ENCODE results near the gene TENM3. TPM values are rescaled to one million over a fixed set of nuclear protein-coding genes. Genes with fewer than 3 reads are reported as not detected.
"Not testable (repeated sequence)": the region's sequence is repeated elsewhere in the genome, so short reads cannot be mapped to it uniquely, and the experiment has no call there.

Gene TENM3
- polyA plus RNA-seq, 4 donors = 15.3 to 18.0 (median 17.9) TPM

DNA sequence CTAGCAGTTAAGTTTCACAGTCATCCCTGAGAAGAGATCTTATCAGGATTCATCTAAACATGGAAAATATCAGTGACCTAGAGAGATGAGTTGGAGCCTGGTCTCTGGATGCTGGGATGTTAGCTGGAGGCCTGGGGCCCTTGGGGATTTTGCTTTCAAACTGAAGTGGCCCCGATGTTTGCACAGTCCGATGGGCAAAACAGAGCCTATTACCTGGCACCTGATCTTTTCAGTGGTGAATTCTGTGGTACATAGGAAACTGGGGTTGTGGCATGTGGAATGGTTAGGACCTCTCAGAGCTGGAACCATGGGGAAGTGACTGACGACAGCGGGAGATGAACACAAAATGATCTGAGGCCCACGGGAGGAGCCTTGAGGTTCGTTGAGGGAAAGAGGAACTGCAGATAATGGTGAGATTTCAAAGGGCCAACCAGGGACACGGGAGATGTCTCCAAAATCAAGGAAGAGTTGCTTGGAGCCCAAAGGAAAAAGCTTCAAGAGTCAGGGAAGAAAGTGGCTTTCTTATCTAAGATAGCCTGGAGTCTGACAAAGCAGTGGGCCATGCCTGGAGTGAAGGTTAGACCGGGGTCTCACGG, 17.8 kb upstream of the TENM3 start:
- no peak for DNase-seq (ENCODE audit: low read depth in 4 of 4, low spot score in 3 of 4)

DNA sequence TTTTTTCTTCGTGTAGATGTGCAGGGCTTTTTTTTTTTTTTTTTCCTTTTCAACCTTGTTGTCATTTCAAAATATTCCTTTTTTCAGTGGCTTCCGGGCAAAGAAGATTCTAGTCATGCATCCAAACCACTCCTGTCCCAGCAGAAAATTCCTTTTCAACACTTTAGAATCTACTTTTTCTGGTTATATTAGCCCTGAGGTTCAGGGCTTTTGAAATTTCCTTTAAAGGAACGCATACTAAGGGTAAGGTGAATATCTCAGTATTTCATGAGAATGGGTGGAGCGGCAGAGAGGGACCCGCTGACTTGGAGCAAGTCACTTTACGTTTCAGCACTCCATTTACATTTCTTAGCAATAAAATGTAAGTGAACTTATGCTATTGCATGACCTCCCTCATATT, 15.6 kb upstream of the TENM3 start:
- no peak for DNase-seq (ENCODE audit: low read depth in 4 of 4, low spot score in 3 of 4)

DNA sequence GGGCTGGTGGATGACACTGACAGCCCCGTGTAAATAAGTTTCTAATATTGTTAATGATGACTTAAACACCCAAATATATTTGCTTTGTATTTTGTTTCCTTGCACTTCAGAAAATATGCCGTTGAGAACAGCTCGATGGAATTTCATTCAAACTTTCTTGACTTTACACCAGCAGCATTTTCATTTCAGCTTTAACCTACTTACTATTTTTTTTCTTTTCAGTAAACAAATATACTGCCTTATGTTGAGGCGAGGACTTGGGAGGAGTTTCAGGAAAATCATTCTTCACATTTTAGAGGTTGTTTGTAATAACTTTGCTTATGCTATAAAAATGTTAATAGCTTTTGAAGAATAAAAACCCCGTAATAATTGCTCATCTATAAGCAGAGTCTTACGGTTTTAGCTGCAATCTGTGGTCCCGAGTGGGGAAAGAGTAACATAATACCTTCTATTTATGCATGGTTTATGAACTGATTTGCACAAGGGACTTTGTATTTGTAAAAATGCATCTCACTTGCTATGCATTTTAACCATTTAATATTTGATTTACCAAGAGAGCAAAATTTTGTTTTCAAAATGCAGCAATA, 14.1 kb upstream of the TENM3 start:
- DNase-seq (ENCODE audit: low read depth in 4 of 4, low spot score in 3 of 4) = no peak

DNA sequence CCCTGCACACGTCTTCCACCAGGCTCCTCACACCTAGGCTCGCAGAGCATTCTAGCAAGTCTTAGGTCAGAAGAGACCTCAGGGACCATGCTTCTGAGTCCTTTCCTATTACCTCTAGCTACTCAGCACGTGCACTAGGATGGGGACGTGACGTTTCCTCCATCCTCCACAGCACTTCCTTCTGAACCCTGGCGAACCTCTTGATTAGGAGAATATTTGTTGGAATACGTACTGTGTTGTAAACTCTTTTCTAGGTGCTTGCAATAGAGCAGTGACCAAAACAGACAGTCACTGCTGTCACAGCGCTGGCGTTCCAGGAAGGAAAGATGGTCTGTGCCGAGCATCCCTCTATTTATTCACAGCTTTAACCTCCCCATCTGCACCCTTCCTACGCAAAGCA, 12.9 kb upstream of the TENM3 start:
- DNase-seq (ENCODE audit: low read depth in 4 of 4, low spot score in 3 of 4) = no peak

DNA sequence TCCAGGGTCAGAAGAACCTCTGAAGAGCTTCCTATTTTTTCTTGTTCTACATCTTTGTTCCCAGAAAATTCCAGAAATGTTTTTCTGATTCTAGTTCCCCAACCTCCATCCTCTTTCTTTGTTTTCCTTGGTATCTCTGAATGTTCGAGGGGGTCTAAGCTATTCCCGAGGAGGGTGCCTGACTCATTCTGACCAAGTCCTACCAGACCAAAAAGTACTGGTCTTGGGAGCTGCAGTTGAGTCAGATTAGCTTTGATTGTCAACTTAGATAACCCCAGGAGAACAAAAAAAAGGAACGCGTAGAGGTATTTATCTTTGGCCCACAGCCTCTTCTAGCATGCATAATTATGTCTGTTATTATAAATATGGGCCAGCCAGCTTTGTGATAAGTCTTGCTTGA, 12.1 kb upstream of the TENM3 start:
- no peak for DNase-seq (ENCODE audit: low read depth in 4 of 4, low spot score in 3 of 4)

DNA sequence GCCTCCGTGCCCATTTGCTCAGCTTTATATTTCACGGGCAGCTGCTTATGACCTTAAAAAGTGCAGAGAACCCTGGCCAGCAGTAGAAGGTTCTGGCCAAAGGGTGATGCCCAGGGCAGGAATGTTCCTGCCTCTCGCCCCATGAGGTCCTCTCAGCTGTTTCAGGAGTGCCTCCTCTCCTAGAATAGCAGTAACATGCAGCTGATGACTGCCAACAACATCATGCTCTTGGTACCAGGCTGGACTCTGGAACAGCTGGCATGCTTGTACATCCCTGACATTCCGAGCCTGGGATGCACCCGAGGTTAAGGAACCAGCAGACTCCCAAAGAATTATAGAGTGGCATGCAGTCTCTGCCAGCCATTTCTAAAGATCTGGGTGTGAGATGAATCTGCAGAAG, 11.7 kb upstream of the TENM3 start:
- no peak for DNase-seq (ENCODE audit: low read depth in 4 of 4, low spot score in 3 of 4)

DNA sequence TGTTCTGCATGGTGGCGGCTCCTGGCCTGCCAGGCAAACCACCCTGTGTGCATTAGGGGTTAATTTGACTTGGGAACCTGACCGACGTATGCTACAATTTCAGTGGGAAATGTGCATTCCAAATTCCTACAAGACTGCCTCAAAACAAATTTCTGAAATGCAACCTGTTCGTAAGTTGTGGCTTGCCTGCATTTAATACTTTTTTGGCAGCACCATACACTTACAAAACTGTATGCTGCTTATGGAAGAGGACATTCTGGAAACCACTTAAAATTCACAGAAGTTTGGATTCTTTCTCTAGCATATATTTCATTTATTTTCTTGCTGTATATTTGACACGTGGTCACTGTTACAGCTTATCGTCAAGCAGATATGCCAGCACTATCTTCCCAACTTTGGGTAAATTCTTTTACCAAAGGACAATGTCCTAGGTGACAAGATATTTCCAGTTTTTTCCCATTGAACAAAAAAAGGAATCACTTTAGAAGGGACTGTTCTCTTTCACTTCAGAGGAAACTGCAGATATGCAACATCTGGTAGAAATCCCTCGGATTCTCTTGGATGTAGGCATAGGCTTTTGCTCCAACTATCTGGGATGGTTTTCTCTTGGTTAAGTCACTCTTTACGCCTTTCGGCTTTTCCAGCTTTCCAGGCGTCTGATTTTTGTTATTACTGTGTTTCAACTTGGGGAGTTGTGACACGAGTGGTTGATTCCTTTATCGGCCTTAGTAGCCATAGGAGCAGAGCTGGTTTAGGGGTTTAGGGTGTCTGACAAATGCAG, 9.7 kb upstream of the TENM3 start:
- DNase-seq (ENCODE audit: low read depth in 4 of 4, low spot score in 3 of 4) = no peak

DNA sequence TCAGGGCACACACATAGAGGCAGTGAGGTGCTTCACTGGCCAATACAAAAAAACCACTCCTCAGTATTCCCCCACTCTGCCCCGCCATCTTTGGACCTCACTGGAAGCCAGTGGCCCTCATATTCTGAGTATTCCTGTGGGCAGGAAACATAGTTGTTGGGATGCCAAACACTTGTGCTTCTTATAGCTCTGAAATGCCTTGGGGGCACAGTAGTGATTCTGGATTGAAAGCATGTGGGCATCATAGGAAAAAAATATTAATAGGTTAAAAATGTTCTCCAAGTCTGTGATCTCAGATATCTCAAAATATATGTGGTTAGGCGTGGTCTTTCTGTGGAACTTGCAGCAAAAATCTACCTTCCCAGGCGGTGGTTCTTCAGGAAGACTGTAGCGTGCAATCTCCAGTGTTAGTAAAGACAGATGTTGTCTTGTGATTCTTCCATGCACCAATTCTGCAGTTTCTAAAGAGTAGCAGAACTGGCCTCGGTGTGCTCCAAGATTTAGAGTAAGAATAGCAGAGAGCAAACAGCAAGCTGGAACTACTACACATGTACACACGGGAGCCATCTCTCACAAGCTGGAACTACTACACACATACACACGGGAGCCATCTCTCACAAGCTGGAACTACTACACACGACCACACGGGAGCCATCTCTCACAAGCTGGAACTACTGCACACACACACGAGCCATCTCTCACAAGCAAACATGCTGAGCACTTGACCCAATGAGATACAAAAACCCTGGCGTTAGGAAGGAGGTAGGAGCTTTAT, 8.0 kb upstream of the TENM3 start:
- no peak for DNase-seq (ENCODE audit: low read depth in 4 of 4, low spot score in 3 of 4)

DNA sequence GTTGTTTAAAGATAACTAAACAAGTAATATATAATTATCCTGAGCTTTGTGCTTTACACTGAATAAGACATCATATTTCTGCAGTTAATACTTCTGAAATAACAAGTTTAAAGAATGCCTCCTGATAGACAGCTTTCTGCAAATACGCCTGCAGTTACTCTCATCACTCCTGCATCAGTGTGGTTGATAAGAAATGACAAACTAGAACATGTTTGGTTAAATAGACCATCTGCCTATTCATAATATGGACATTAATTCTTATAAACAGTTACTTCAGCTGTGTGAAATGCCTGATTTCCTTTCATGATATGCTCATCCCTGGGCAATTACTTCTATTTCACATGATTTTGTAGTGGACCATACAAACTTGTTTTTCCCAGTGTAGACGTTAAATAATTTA, 7.0 kb upstream of the TENM3 start:
- DNase-seq (ENCODE audit: low read depth in 4 of 4, low spot score in 3 of 4) = no peak

DNA sequence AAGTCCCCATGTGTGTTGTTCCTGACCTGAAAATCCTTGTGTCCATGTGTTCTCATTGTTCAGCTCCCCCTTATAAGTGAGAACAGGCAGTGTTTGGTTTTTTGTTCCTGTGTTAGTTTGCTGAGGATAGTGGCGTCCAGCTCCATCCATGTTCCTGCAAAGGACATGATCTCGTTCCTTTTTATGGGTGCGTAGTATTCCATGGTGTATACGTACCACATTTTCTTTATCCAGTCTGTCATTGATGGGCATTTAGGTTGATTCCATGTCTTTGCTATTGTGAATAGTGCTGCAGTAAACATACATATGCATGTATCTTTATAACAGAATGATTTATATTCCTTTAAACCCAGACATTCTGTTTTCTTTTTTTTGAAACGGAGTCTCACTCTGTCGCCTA, 6.2 kb upstream of the TENM3 start:
- DNase-seq (ENCODE audit: low read depth in 4 of 4, low spot score in 3 of 4) = not testable (repeated sequence)

DNA sequence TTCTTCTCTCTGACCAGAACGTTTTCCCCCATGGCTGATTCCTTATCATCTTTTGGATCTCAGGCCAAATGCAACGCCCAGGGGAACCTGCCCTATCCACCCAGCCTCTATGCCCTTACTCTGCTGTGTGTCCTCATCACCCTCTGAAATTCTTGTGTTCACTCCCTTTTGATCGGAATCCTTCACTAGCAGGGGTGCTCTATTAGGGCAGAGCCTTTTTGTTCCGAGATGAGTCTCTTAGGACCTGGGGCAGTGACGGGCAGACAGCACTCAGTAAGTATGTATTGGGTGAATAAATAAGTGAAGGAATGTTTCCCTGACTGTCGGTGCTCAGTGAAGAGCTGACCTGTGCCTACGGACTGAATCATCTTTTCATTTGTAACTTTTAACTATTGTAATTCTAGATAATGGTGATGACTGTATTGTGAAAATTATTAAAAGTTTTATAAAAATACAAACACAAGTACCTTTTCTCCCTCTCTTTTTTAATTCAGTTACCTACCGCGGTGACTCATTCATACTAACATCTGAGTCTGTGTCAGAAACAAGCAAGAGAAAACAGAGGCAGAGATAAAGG, 4.8 kb upstream of the TENM3 start:
- DNase-seq (ENCODE audit: low read depth in 4 of 4, low spot score in 3 of 4) = no peak

DNA sequence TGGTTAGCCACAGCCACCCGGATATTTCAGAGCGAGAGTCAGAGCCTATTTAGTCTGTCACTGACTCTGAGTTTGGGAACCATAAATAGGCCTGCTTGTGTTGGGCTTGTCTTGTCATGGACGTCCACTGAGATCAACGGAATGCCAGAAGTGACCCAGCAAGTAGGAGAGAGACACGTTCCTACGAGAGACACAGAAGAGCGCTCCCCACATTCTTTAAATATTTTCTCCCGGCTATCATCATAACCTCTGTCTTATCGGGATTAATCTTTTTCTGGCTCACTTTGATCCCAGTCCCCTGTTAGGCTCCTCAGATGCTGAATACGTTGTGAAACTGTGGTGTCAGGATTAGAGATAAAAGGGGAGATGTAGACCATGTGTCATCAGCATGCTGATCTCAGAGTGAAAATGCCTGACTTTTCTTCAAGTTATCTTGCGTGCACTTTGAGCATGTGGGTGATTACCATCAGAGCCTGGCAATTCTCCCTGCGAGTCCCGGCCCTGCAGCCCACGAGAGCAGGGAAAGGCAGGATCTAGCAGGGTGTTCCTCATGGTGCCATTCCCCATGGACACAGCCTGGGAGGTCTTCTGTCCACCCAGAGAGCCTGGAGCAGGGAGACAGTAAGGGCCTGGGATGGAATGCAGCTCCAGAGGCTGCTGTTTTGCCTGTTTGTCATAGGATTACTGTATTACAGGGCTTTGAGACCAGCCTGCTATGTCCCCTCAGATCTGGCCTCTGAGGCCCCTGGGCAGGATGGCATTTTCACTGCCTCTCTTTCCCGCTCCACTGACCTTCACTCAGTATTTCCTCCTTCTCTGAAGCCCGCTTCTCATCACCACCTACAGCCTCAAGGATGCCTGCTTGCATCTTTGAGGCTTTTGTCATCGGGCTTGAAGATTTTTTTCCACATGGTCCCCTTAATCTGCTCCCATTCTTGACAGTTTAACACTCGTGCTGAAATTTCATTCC, 2.8 kb upstream of the TENM3 start:
- DNase-seq (ENCODE audit: low read depth in 4 of 4, low spot score in 3 of 4) = peak in 2 of 4 donors; percentile 25 to 36

DNA sequence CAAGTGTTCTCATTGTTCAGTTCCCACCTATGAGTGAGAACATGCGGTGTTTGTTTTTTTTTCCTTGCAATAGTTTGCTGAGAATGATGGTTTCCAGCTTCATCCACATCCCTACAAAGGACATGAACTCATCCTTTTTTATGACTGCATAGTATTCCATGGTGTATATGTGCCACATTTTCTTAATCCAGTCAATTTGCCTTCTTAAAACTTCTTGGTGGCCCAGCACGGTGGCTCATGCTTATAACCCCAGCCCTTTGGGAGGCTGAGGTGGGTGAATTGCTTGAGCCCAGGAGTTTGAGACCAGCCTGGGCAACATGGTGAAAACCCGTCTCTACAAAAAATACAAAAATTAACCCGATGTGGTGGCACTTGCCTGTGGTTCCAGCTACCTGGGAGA, 942 bp upstream of the TENM3 start:
- not testable (repeated sequence) for DNase-seq (ENCODE audit: low read depth in 4 of 4, low spot score in 3 of 4)

DNA sequence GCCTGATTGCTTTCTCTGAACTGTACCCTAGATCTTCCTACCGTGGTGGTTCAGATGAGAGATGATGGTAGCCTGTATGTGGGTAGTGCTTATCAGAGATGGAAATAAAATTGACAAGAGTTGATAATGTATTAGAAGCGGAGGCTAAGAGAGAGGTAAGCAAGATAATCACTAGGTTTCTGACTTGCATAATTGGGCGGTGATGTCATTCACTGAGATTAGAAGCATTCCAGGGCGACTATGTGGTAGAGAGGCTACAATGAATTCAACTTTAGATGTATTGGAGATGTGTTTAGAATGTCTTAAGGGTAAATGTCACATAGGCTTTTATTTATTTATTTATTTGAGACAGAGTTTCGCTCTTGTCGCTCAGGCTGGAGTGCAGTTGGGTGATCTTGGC, 415 bp upstream of the TENM3 start:
- DNase-seq (ENCODE audit: low read depth in 4 of 4, low spot score in 3 of 4) = no peak

DNA sequence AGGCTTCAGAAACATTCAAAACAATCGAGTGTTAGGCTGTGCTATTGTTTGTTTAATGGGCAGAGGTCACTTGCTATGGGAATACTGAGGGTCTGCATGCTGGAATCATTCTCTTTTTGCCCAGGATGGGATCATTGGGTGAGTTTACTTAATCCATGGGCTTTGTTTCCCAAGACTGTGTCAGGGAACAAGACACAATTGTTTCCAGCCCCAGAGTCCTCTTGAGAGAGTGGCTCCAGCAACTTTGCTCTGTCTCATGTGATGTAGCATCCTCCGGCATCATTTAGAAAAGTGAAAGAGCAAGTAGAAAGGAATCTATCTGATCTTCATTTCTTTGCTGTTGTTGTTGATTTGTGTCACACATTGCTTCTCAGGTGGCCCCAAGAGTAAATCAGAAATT, 1.8 kb downstream of the TENM3 start:
- no peak for DNase-seq (ENCODE audit: low read depth in 4 of 4, low spot score in 3 of 4)

DNA sequence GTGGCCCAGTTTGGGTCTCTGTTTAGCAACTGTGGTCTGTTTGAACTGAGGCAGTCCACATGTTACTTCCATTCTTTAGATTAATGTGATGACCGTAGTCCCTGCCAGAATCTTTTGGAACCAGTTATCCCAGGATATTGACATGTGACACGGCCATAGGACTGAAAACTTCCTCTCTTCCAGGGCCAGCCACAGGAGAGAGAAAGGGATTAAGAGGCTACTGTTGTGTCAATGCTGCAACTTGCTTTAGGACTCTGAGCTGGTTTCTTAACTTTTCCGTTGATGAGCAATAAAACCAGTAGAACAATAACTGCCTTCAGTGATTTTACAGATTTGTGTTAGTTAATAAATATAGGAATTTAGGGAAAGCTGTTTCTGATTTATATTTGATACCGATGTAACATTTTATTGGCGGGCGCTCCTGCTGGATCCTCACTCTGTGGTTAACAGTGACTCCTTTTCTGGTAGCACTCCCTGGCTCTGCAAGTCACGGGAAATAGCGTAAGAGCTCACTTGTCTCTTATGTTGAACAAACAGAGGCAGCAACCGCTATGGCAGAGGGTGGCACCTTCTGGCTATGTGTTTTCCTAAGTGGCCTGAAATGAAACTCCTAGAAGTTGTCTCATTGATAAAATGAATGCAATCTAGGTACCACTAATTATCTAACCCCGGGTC, 2.5 kb downstream of the TENM3 start:
- DNase-seq (ENCODE audit: low read depth in 4 of 4, low spot score in 3 of 4) = no peak

DNA sequence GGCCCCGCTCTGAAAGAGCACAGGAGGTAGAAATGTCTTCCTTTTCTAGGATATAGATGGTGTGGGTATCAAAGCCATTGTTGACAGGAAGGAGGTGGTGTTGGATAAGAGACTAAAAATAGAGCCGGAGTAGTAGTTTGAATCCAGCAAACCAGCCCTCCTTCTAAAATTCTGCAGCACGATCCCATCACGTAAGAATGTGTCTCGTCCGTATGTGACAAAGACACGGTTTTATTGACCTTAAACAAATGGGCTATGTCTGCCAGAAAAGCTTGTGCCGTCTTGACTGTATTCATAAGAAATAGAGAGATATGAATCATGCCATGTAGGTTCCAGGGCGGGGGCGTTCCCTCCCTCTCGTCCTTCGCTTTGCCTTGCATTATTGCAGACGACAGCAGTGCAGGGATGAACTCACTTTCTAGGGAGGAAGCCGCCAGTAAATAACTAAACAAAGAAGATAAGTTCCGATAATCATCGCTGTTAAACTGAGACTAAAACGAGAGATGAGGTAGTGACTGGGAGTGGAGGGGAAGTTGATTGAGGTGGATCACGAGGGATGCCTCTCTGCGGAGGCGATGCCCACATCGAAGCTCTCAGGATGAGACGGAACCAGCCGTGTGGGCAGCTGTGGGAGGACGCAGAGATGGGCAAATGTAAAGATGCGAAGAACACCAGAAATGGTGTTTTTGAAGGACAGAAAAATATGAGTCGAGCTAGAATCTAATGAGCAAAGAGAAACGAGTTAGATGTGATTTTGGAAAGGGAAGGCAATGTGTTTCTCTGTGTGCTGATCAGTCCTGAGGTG, 3.4 kb downstream of the TENM3 start:
- no peak for DNase-seq (ENCODE audit: low read depth in 4 of 4, low spot score in 3 of 4)

DNA sequence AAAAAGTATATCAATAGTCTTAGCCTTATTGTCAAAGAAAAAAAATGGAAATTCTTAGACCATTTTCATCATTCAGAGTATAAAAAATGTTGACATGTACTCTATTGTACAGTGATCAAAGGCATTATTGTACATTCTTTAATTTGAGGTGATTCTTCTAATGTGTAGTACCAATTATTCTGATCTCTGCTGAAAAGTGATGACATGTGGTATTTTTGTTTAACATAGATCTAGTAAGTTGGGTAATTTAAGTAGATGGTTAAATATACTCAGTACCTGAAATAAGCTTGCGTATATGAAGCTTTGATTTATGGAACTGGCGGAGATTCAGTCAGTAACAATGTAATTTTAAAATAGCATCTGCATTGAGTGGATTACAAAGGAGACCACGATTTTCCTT, 5.1 kb downstream of the TENM3 start:
- no peak for DNase-seq (ENCODE audit: low read depth in 4 of 4, low spot score in 3 of 4)

DNA sequence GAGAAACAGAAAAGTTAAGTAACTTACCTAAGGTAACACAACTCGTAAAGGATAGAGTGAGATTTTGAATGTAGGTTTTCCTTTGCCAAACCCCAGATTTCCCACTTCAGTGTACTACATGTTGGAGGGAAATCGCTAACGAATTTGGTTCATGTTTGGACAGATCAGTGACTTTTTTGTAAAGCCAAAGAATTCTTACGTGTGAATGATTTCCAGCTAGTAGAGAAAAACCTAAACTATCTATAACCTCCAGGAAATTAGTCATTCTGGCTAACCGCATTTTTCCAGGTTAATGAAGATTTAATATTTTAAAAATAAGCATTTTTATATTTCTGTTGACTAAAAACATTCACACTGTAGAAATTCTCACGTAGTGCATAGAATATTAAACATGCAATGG, 7.2 kb downstream of the TENM3 start:
- no peak for DNase-seq (ENCODE audit: low read depth in 4 of 4, low spot score in 3 of 4)

Data from right renal pelvis (tissue), 4 donors.